GM12878 (cell line): Measurements from ENCODE around the gene RAP1B. TPM values are rescaled to one million over a fixed set of nuclear protein-coding genes. Genes with fewer than 3 reads are reported as not detected.

Experiments used
- ATF2 ChIP-seq: IDR thresholded peaks from 2 replicates; pipeline ENCODE4 v1.6.1; 2012; ENCODE audit warnings: low read length, inconsistent platforms
- BCL11A ChIP-seq: IDR thresholded peaks from 2 replicates; pipeline ENCODE4 v1.6.1; 2011; ENCODE audit warnings: low read depth, low read length
- CHD2 ChIP-seq: IDR thresholded peaks from 2 replicates; pipeline ENCODE4 v1.6.1; 2011; ENCODE audit warnings: low read depth, low read length, improper control_type of control experiment, borderline replicate concordance
- CTCF ChIP-seq, 3 experiments: IDR thresholded peaks in 2 of 3; conservative IDR thresholded peaks in 1 of 3; 2 replicates each; pipeline ENCODE4 v1.5.1; 2011; ENCODE audit warnings: low read depth in 3 of 3, low read length in 3 of 3, mild to moderate bottlenecking in 3 of 3, control low read depth in 2 of 3, moderate library complexity in 2 of 3, inconsistent platforms in 1 of 3, mixed read lengths in 1 of 3; ENCODE audit not compliant: control insufficient read depth in 2 of 3, insufficient read depth in 1 of 3; ENCODE audit errors: extremely low read depth in 1 of 3
- ETV6 ChIP-seq, 2 experiments: fragments of 450-650 bp in 1 of 2; IDR thresholded peaks in 1 of 2; conservative IDR thresholded peaks in 1 of 2; 2 replicates each; pipeline ENCODE4 v1.6.1; 2014; ENCODE audit warnings: antibody characterized with exemption in 1 of 2, borderline replicate concordance in 1 of 2, low read depth in 1 of 2, mild to moderate bottlenecking in 1 of 2, moderate library complexity in 1 of 2
- HDGF ChIP-seq: fragments of 450-650 bp; IDR thresholded peaks from 2 replicates; pipeline ENCODE4 v1.6.1; 2016; ENCODE audit warnings: antibody characterized with exemption
- HSF1 ChIP-seq: fragments of 150-350 bp; IDR thresholded peaks from 2 replicates; pipeline ENCODE4 v1.6.1; 2014; ENCODE audit warnings: mild to moderate bottlenecking, low read depth, low read length
- MEF2A ChIP-seq: IDR thresholded peaks from 2 replicates; pipeline ENCODE4 v1.6.1; 2011; ENCODE audit warnings: low read depth, mild to moderate bottlenecking, low read length, moderate library complexity; ENCODE audit not compliant: insufficient read depth
- MXI1 ChIP-seq: fragments of 150-350 bp; IDR thresholded peaks from 2 replicates; pipeline ENCODE4 v1.6.1; 2011; ENCODE audit warnings: low read depth, mild to moderate bottlenecking, inconsistent platforms, low read length, improper control_type of control experiment
- MYB ChIP-seq: fragments of 150-350 bp; IDR thresholded peaks from 2 replicates; pipeline ENCODE4 v1.6.1; 2014; ENCODE audit warnings: mild to moderate bottlenecking, low read depth, low read length, borderline replicate concordance
- NFYB ChIP-seq: IDR thresholded peaks from 2 replicates; pipeline ENCODE4 v1.6.1; 2011; ENCODE audit warnings: low read depth, mild to moderate bottlenecking, low read length, improper control_type of control experiment, moderate library complexity; ENCODE audit not compliant: insufficient read depth
- NR2C1 ChIP-seq: fragments of 450-650 bp; IDR thresholded peaks from 2 replicates; pipeline ENCODE4 v1.6.1; 2017; ENCODE audit warnings: antibody characterized with exemption, mild to moderate bottlenecking, moderate library complexity
- PAX8 ChIP-seq: fragments of 450-650 bp; IDR thresholded peaks from 2 replicates; pipeline ENCODE4 v1.6.1; 2017; ENCODE audit warnings: mild to moderate bottlenecking, moderate library complexity
- PRDM15 ChIP-seq: fragments of 450-650 bp; formaldehyde crosslinking; IDR thresholded peaks from 2 replicates; pipeline ENCODE4 v1.4.0; 2020; ENCODE audit warnings: mild to moderate bottlenecking, moderate library complexity
- RBBP5 ChIP-seq: fragments of 200-600 bp; sonication (generic); conservative IDR thresholded peaks from 2 replicates; pipeline ENCODE4 v1.6.1; 2016
- REST ChIP-seq: IDR thresholded peaks from 2 replicates; pipeline ENCODE4 v1.6.1; 2012; ENCODE audit warnings: mild to moderate bottlenecking, low read depth, low read length
- ZZZ3 ChIP-seq: IDR thresholded peaks from 2 replicates; pipeline ENCODE4 v1.6.1; 2011; ENCODE audit warnings: low read depth; ENCODE audit not compliant: control insufficient read depth, insufficient read length
- polyA plus RNA-seq, 11 experiments: library from polyadenylated mRNA; depleted of rRNA in 4 of 11; unstranded in 6 of 11; stranded (reverse) in 5 of 11; fragments of >200 nt; fragmentation: Nextera tagmentation in 4 of 11; fragmentation: Illumina TruSeq in 1 of 11; extraction: Ambion mirVana in 4 of 11; extraction: Trizol in 1 of 11; gene quantifications; 1 replicate in 1 of 11; 2 replicates in 10 of 11; pipeline versions ENCODE4 v1.2.1 to v1.2.3, GENCODE V29; 2011 to 2016; ENCODE audit warnings: inconsistent platforms in 2 of 11, missing spikeins in 2 of 11, low read depth in 1 of 11
- total RNA-seq, 4 experiments: library from RNA; depleted of rRNA in 3 of 4; stranded (reverse); fragments of >200 nt in 3 of 4; fragmentation: Illumina TruSeq in 1 of 4; extraction: Trizol in 1 of 4; gene quantifications; 2 replicates each; pipeline versions ENCODE4 v1.2.1 to v1.2.3, GENCODE V29; 2013 to 2021

The RAP1B gene
- total and polyA plus RNA-seq, 10 of the 15 experiments (the other 5 are each of a cell fraction or from before 2014, with no cell fraction given), result 88.9 to 219 (median 127) TPM

- TF ChIP-seq ATF2 (no peak), ZZZ3 (no peak), CTCF (IDR thresholded peaks at IDR 0.05 in 2 of 3, conservative IDR thresholded peaks at IDR 0.05 in 1 of 3; ENCODE audit: control insufficient read depth in 2 of 3, extremely low read depth in 1 of 3, insufficient read depth in 1 of 3, low read depth in 3 of 3, low read length in 3 of 3) (no peak), MEF2A (no peak), PAX8 (no peak), HDGF (no peak), REST (no peak), NFYB (no peak), MYB (no peak), PRDM15 (CRISPR knock-in tag) (no peak), CHD2 (no peak), HSF1 (no peak), NR2C1 (no peak), MXI1 (peak; percentile 16; the same call in 1 of the 2 replicates), RBBP5 (no peak), BCL11A (no peak), ETV6 (conservative IDR thresholded peaks at IDR 0.05 in 1 of 2, IDR thresholded peaks at IDR 0.05 in 1 of 2; ENCODE audit: borderline replicate concordance in 1 of 2, low read depth in 1 of 2) (no peak)
These were observed at the start of gene RAP1B (continued) for GRCh38 chr12:68610370-68611093.
